ENCODE data around the gene EZH2.
A peak's percentile ranks its signal among the peaks of the same experiment; 100 is the strongest.

The EZH2 gene

GRCh38 chr7:148898845-148899484 is 14.9 kb upstream of the EZH2 start:
- no peak for DNase-seq (ENCODE audit: low spot score)

DNA sequence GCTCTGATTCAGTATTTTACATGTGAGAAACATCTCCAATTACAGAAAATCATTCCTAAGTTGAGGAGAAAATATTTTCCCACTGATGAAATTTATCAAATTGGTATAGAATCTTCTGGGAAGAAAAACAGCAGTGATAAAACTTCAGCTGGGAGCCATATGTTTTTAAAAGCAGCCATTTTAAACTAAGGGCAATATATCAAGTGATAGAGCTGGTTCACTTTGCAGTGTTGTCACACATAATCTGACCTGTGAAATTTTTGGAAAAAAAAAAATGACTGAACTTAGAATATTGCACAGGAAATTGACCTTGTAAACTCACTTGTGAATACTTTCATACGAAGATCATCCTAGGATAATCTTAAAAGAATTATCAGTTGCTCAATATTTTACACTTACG is 10.5 kb upstream of the EZH2 start:
- DNase-seq (ENCODE audit: low spot score), result no peak

DNA sequence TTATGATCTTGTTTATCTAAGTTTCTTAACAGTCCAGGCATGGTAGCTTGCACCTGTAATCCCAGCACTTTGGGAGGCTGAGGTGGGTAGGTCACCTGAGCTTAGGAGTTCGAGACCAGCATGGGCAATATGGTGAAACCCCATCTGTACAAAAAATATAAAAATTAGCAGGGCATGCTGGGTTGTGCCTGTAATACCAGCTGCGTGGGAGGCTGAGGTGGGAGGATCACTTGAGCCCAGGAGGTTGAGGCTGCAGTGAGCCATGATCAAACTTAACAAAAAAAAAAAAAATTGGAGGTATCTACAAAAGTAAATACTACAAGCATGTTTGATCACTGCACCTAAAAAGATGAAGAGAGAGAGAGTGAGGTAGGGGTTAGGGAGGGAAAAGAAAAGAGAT is 9.0 kb upstream of the EZH2 start:
- DNase-seq (ENCODE audit: low spot score), result no peak

DNA sequence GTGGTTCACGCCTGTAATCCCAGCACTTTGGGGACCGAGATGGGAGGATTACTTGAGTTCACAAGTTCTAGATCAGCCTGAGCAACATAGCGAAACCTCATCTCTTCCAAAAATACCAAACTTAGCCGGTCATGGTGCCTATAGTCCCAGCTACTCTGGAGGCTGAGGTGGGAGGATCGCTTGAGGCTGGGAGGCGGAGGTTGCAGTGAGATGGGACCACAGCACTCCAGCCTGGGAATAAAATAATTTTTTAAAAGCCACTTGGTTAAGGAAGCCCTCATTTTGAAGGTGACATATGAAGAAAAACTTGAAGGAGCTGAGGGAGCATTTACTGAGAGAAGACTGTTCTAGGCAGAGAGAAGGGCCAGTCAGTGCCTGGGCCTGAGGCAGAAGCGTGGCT is 4.2 kb upstream of the EZH2 start:
- DNase-seq (ENCODE audit: low spot score), result no peak

DNA sequence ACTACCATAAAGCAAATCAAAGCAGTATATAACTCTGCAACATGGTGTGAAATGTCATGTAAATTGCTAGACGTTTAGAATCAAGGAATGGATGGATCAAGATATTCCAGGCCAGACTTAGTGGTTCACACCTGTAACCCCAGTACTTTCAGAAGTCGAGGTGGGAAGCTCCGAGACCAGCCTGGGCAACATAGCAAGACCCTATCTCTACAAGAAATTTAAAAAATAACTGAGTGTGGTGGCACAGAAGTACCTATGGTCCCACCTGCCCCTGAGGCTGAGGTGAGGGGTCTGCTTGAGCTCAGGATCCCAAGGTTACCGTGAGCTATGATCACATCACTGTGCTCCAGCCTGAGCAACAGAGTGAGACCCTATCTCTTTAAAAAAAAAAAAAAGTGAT is 2.8 kb upstream of the EZH2 start:
- DNase-seq (ENCODE audit: low spot score), result no peak

GRCh38 chr7:148884299-148885022 is 370 bp upstream of the EZH2 start:
- DNase-seq (ENCODE audit: low spot score), result peak; percentile 93

GRCh38 chr7:148883266-148884048 is 634 bp downstream of the EZH2 start:
- peak; percentile 13 for DNase-seq (ENCODE audit: low spot score)

DNA sequence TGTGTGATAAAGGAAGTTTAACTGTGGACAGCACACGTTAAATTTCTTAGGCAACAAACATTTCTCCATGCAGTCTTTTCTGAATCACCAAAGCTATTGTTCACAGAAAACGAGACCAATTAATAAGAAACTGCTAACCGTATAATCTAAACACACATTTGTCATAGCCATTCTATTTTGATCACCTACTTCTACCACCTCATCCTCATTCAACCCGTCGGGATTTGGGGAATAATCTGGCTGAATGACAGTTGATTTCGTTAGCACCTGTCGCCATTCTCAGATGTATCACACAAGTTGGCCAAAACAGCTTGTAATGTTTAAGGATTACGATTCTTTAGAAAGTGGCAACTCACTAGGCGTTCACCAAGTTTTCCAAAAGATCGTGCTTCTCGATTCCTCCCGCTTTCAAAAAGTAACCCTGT is 1.2 kb downstream of the EZH2 start:
- no peak for DNase-seq (ENCODE audit: low spot score)

DNA sequence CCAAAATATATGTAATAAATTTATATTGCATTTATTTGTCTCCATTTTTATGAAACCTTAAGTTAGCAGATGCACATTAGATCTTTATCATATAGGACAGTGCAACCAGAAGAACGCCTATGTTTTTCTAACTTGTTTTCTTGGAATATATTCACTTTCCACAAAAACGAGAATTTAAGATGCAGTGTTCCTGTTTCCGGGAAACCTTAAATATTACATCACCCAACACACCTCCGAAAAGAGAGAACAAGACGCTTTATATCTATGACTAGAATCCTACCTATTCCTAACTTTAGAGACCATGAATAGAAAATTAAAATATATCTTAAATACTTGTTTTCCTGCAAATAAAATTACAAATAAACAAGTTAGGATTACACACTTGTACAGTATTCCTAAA is 1.9 kb downstream of the EZH2 start:
- DNase-seq (ENCODE audit: low spot score), result no peak

DNA sequence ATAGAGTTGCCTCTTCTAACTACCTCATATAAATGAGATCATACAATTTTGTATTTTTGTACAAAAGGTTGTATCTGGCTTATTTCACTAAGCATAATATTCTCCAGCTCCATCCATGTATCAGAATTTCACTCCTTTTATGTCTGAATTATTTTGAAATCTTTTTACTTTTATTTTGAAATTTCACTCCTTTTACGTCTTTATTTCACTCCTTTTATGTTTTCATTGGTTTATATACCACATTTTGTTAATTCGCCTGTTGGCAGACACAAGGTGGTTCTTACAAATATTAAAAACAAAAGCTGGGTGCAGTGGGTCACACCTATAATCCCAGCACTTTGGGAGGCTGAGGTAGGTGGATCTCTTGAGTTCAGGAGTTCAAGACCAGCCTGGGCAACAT is 5.8 kb downstream of the EZH2 start:
- DNase-seq (ENCODE audit: low spot score), result no peak

DNA sequence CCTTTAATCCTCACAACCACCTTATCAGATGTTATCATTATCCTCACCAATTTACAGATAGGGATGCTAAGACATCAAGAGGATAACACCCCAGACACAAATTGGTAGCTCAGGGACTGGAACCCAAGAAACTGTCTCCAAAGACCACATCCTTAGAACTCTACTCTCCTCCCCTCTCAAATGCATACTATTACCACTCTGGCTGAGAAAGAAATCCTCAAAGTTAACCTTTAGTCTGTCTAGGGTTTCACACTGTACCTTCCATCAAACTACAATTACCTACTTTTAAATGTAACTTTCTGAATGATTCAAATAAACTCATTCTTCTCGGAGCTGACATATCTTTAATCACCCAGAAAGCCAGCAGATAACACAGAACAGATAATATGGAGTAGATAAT is 6.6 kb downstream of the EZH2 start:
- DNase-seq (ENCODE audit: low spot score), result no peak

DNA sequence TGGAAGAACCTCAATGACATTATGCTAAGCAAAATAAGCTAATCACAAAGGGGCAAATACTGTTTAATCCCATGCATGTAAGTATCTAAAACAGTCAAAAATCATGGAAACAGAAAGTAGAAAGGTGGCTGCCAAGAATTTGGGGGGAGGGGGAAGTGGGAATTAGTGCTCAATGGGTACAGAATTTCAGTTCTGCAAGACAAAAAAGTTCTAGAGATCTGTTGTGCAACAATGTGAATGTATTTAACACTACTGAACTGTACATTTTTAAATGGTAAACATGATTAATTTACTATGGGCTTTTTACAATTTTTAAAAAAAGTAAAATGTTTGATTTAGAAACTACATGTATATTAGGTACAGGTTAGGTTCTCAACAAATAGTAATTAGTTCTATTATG is 11.9 kb downstream of the EZH2 start:
- DNase-seq (ENCODE audit: low spot score), result no peak

DNA sequence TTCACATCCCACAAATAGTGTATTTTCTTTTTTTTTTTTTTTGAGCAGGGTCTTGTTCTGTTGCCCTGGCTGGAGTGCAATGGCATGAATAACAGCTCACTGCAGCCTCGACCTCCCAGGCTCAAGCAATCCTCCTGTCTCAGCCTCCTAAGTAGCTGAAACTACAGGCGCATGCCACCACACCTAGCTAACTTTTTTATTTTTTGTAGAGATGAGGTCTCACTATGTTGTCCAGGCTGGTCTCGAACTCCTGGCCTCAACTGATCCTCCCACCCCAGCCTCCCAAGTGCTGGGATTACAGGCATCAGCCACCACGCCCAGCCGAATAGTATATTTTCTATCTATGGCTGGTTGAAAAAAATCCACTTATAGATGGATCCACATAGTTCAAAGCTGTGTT is 12.5 kb downstream of the EZH2 start:
- DNase-seq (ENCODE audit: low spot score), result no peak

GRCh38 chr7:148871030-148871429 is 13.1 kb downstream of the EZH2 start:
- no peak for DNase-seq (ENCODE audit: low spot score)

- DNase-seq (ENCODE audit: low spot score), result no peak
These were observed 15.8 kb downstream of the EZH2 start for GRCh38 chr7:148868378-148868674.

DNA sequence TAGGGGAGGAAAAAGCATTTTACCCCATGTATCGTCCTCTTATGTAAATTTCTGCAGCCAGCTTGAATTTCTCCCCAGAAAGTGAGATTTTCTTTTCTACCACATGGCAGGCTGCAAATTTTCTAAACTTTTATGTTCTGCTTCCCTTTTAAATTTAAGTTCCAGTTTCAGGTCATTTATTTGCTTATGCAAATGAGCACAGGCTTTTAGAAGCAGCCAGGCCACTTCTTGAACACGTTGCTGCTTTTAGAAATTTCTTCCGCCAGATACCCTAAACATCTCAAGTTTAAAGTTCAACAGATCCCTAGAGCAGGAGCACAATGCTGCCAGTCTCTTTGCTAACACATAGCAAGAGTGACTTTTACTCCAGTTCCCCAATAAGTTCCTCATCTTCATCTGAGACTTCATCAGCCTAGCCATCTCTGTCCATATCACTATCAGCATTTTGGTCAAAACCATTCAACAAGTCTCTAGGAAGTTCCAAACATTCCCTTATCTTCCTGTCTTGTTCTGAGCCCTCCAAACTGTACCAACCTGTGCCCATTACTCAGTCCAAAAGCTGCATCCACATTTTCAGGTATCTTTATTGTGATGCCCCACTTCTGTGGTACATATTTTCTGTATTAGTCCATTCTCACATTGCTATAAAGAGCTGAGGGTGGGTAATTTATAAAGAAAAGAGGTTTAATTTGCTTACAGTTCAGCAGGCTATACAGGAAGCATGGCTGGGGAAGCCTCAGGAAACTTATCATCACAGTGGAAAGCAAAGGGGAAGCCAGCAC is 16.3 kb downstream of the EZH2 start:
- DNase-seq (ENCODE audit: low spot score), result no peak

- DNase-seq (ENCODE audit: low spot score), result no peak
These were observed 17.7 kb downstream of the EZH2 start for GRCh38 chr7:148866362-148866761.

DNA sequence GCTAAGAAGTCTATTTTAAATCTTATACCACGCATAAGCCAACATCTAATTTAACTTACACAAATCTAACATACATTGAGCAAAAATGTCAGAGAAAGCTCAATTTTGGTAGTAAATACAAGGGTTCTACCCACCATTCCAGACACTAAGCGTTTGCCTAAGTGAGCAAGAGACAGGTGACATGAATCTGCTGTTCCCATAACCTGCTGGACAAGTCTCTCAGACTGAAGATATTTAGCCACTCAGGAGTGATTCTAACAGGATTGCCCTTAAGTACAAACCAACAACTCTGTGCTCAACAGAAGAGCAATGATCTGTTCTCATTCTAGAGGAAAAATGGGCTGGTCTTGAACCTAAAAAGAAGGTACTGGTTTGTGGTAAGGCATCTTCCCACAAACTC is 18.8 kb downstream of the EZH2 start:
- DNase-seq (ENCODE audit: low spot score), result no peak

DNA sequence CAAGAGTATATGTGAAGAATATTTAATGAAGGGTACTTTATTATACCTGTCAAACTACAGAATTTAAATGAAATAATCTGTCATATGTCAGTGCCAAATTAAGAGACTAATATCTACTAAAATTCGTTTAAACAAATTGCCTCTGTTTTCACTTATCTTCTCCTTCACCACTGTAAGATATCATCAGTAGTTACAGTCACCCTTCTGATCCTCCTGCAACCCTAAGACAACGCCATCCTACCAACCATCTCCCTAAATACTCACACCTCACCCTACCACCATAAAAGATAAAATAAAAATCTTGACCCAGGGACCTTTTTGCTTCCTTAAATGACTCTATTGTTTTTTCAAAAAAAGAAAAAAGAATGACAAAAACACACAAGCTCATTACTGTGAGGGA is 20.8 kb downstream of the EZH2 start:
- no peak for DNase-seq (ENCODE audit: low spot score)

DNA sequence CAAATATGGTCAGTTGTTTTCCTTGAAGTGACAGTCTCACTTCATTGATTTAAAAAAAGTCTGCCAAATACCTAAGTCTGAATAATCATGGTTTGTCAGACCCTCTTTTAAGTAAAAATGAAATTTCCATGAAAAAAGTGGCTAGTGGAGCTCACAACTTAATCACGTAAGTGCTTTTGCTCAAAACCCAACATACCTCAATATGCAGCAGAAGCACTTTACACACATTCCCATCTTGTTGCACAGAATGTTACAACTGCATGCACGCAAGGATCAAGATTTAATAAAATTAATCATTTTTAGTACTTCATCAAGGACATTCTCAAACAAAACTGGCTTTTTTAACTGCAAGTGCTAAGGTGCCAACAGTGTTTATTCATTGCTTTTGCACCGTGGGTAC is 21.6 kb downstream of the EZH2 start:
- DNase-seq (ENCODE audit: low spot score), result no peak

DNA sequence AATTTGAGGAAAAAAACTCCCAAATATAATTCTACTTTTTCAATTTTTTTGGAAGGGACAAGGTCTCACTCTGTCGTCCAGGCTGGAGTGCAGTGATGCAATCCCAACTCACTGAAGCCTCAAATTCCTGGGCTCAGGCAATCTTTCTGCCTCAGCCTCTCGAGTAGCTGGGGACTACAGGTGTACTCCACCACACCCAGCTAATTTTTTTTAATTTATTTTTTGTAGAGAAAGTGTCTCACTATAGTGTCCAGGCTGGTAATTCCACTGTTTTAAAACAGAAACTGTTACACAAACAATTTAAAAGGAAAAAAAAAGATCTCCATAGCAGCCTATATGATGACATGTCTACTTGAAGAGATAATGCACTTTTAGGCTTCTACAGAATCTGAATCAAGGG is 25.6 kb downstream of the EZH2 start:
- no peak for DNase-seq (ENCODE audit: low spot score)

DNA sequence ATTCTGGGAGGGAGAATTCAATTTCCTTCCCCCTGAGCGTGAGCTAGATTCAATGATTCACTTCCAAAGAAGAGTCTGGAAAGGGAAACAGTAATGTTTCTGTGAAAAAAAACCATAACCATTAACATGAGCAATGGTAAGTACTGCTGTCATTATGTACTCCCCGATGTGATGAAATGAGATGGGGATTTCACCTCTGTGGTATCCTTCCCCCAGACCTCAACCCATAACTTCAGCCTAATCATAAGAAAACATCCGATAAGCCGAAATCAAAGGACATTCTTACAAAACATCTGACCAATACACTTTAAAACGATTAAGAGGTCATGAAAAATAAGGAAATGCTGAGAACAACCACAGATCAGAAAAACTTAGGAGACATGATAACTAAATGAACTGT is 27.2 kb downstream of the EZH2 start:
- DNase-seq (ENCODE audit: low spot score), result no peak

- no peak for DNase-seq (ENCODE audit: low spot score)
These were observed 27.6 kb downstream of the EZH2 start for GRCh38 chr7:148856578-148856881.

Measured in putamen (tissue), 1 donor.